HG03469 (cell line): Measurements from ENCODE around the gene TMEM86A.

ENCODE experiments used
- ATAC-seq: cut with Tn5 transposase; IDR thresholded peaks from one replicate; pipeline ENCODE4 v1.9.1; 2021; ENCODE audit warnings: mild to moderate bottlenecking, moderate library complexity, moderate number of reproducible peaks; ENCODE audit not compliant: unreplicated experiment

TMEM86A gene

GRCh38 chr11:18699848-18700261, 1.3 kb downstream of the TMEM86A start:
- ATAC-seq, result no peak

- no peak for ATAC-seq
Measured at GRCh38 chr11:18700375-18700774, 1.8 kb downstream of the TMEM86A start.

- no peak for ATAC-seq
Measured at GRCh38 chr11:18700872-18701271, 2.3 kb downstream of the TMEM86A start.

- no peak for ATAC-seq
Measured at GRCh38 chr11:18701614-18702216, 3.1 kb downstream of the TMEM86A start.

- ATAC-seq, result no peak
Measured at GRCh38 chr11:18703001-18703763, 4.6 kb downstream of the TMEM86A start.

GRCh38 chr11:18704045-18704645, 5.6 kb downstream of the TMEM86A start:
- ATAC-seq, result no peak

GRCh38 chr11:18704698-18705097, 6.1 kb downstream of the TMEM86A start:
- no peak for ATAC-seq

- ATAC-seq, result no peak
Measured at GRCh38 chr11:18705651-18706281, 7.2 kb downstream of the TMEM86A start.

GRCh38 chr11:18706330-18707243, 8.0 kb downstream of the TMEM86A start:
- ATAC-seq, result peak; percentile 46

GRCh38 chr11:18707811-18708340, 9.3 kb downstream of the TMEM86A start:
- ATAC-seq, result no peak

- no peak for ATAC-seq
Measured at GRCh38 chr11:18709414-18709813, 10.8 kb downstream of the TMEM86A start.

- ATAC-seq, result no peak
Measured at GRCh38 chr11:18710545-18710944, 12.0 kb downstream of the TMEM86A start.

GRCh38 chr11:18713646-18714442, 15.3 kb downstream of the TMEM86A start:
- no peak for ATAC-seq

- ATAC-seq, result no peak
Measured at GRCh38 chr11:18714443-18714780, 15.8 kb downstream of the TMEM86A start.

GRCh38 chr11:18715476-18715875, 16.9 kb downstream of the TMEM86A start:
- no peak for ATAC-seq

- no peak for ATAC-seq
Measured at GRCh38 chr11:18720091-18720807, 21.7 kb downstream of the TMEM86A start.

- ATAC-seq, result peak; percentile 42
Measured at GRCh38 chr11:18720808-18721560, 22.4 kb downstream of the TMEM86A start.

GRCh38 chr11:18721561-18722292, 23.1 kb downstream of the TMEM86A start:
- peak; percentile 54 for ATAC-seq
